PC-3 (cell line): Measurements from ENCODE around the gene DNM2. TPM values are rescaled to one million over a fixed set of nuclear protein-coding genes. Genes with fewer than 3 reads are reported as not detected.

Source experiments
- ATAC-seq: fragments of 200-7000 bp; cut with Tn5 transposase; 2 replicates; pipeline ENCODE4 v1.9.1; 2020; ENCODE audit warnings: mild to moderate bottlenecking, moderate library complexity
- BruUV-seq: library from RNA; stranded (reverse); fragments of 400-500 nt; replicated peaks from 2 replicates; lab custom pipeline; 2021; lab: Mats Ljungman, UMichigan
- CTCF ChIA-PET: fragments of 300-600 bp; sonication (Branson Sonifier 250); formaldehyde crosslinking; loops from one replicate; lab custom pipeline; 2022; ENCODE audit warnings: antibody characterized with exemption; lab: Charles Lee
- POLR2A ChIA-PET: fragments of 300-600 bp; sonication (Branson Sonifier 250); formaldehyde crosslinking; loops from one replicate; lab custom pipeline; 2022; ENCODE audit warnings: antibody characterized with exemption; ENCODE audit not compliant: unreplicated experiment; lab: Charles Lee
- DNase-seq: peaks from one replicate; pipeline ENCODE4 v3.0.0-alpha.2; 2015
- H2AFZ ChIP-seq: fragments of 300-600 bp; sonication (generic); 2 replicates; pipeline ENCODE4 v1.6.0; 2016; ENCODE audit warnings: antibody characterized with exemption, low read length
- H3F3A ChIP-seq: fragments of 300-600 bp; sonication (generic); one replicate; pipeline ENCODE4 v1.6.0; 2017; ENCODE audit warnings: antibody characterized with exemption, low read length, control low read depth, mild to moderate bottlenecking; ENCODE audit not compliant: unreplicated experiment
- H3K27ac ChIP-seq: fragments of 300-600 bp; sonication (generic); 2 replicates; pipeline ENCODE4 v1.5.1; 2016; ENCODE audit warnings: mild to moderate bottlenecking, low read length
- H3K27me3 ChIP-seq: fragments of 300-600 bp; sonication (generic); 2 replicates; pipeline ENCODE4 v1.6.1; 2016; ENCODE audit warnings: low read length, mixed read lengths
- H3K36me3 ChIP-seq: fragments of 300-600 bp; sonication (generic); 2 replicates; pipeline ENCODE4 v1.6.1; 2016; ENCODE audit warnings: low read depth, mixed run types, low read length, mixed read lengths
- H3K4me1 ChIP-seq: fragments of 300-600 bp; sonication (generic); 2 replicates; pipeline ENCODE4 v1.5.1; 2016; ENCODE audit warnings: low read length; ENCODE audit not compliant: insufficient read depth
- H3K4me2 ChIP-seq: fragments of 300-600 bp; sonication (generic); 2 replicates; pipeline ENCODE4 v1.6.0; 2016; ENCODE audit warnings: low read length
- H3K4me3 ChIP-seq: fragments of 300-600 bp; sonication (generic); 2 replicates; pipeline ENCODE4 v1.5.1; 2016; ENCODE audit warnings: mild to moderate bottlenecking, low read length, mixed read lengths
- H3K79me2 ChIP-seq: fragments of 300-600 bp; sonication (generic); 2 replicates; pipeline ENCODE4 v1.6.1; 2017; ENCODE audit warnings: low read length, mixed read lengths
- H3K9ac ChIP-seq: fragments of 300-600 bp; sonication (generic); 2 replicates; pipeline ENCODE4 v1.6.0; 2016; ENCODE audit warnings: mild to moderate bottlenecking, low read length
- H3K9me2 ChIP-seq: fragments of 300-600 bp; sonication (generic); replicated peaks from 2 replicates; pipeline ENCODE4 v1.6.1; 2016; ENCODE audit warnings: mixed run types, low read length, mixed read lengths
- H3K9me3 ChIP-seq: fragments of 300-600 bp; sonication (generic); 2 replicates; pipeline ENCODE4 v1.6.1; 2016; ENCODE audit warnings: low read length, mixed read lengths
- H4K20me1 ChIP-seq: fragments of 300-600 bp; sonication (generic); 2 replicates; pipeline ENCODE4 v1.6.1; 2016; ENCODE audit warnings: low read length, mixed read lengths
- EZH2 ChIP-seq: fragments of 300-600 bp; sonication (generic); IDR thresholded peaks from one replicate; pipeline ENCODE4 v1.6.1; 2017; ENCODE audit warnings: antibody characterized with exemption, mild to moderate bottlenecking, low read length; ENCODE audit not compliant: unreplicated experiment
- EZH2phosphoT487 ChIP-seq: fragments of 300-600 bp; sonication (generic); IDR thresholded peaks from 2 replicates; pipeline ENCODE4 v1.6.1; 2018; ENCODE audit warnings: mild to moderate bottlenecking, antibody characterized with exemption, low read length, borderline replicate concordance
- intact Hi-C: fragments of 100-400 bp; cut with micrococcal nuclease; formaldehyde crosslinking; loops from 2 replicates; pipeline ENCODE4 v1.9.0; 2023
- total RNA-seq: library from RNA; depleted of rRNA; stranded (reverse); fragments of >200 nt; gene quantifications from 2 replicates; pipeline ENCODE4 v1.2.3, GENCODE V29; 2014
- TF ChIP-seq, protein P1 (sequence below): fragments of 300-600 bp; sonication (generic); conservative IDR thresholded peaks from 2 replicates; pipeline ENCODE4 v1.5.1; 2017; ENCODE audit warnings: antibody characterized with exemption, low read depth, mild to moderate bottlenecking, low read length

The DNM2 gene
- total RNA-seq, 1 experiment from 2014 or later = 150 TPM

DNA sequence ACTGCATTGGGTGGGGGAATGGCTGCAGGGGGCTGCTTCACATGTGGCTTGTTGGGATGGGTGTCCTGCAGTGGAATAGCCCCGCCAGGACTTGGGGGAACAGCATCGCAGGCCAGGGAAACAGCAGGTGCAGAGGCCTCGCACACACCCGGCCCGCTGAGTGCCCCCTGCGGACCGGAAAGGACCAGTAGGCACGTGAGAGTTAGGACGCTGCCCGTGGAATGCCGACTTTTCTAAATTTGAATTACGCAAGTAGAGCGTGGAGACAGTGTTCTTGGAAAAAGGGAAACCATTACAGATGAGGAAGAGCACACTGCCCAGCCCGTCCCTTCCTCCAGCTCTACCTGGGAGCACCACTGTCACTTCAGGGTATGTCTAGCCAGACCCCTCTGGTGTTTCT lies 11.5 kb downstream of the DNM2 start:
- H3F3A ChIP-seq = no peaks in the 10 kb centered on the region
- no peaks in the 10 kb centered on the region for H3K27me3 ChIP-seq
- peaks cover 97% of the 10 kb centered on the region for H3K79me2 ChIP-seq
- no peak overlapping the region for H3K27ac ChIP-seq
- BruUV-seq = no TSS peak
- TF ChIP-seq EZH2 = no peak
- no peak for TF ChIP-seq EZH2phosphoT487
- TF ChIP-seq, protein P1, sequence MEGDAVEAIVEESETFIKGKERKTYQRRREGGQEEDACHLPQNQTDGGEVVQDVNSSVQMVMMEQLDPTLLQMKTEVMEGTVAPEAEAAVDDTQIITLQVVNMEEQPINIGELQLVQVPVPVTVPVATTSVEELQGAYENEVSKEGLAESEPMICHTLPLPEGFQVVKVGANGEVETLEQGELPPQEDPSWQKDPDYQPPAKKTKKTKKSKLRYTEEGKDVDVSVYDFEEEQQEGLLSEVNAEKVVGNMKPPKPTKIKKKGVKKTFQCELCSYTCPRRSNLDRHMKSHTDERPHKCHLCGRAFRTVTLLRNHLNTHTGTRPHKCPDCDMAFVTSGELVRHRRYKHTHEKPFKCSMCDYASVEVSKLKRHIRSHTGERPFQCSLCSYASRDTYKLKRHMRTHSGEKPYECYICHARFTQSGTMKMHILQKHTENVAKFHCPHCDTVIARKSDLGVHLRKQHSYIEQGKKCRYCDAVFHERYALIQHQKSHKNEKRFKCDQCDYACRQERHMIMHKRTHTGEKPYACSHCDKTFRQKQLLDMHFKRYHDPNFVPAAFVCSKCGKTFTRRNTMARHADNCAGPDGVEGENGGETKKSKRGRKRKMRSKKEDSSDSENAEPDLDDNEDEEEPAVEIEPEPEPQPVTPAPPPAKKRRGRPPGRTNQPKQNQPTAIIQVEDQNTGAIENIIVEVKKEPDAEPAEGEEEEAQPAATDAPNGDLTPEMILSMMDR = no peak
- ATAC-seq = no peak
- H3K9me3 ChIP-seq = no peaks in the 10 kb centered on the region
- H3K4me3 ChIP-seq = no peak overlapping the region
- H3K36me3 ChIP-seq = no peaks in the 10 kb centered on the region
- intact Hi-C loops = no loop called here
- CTCF ChIA-PET = no interaction called here
- no peaks in the 10 kb centered on the region for H3K9me2 ChIP-seq
- POLR2A ChIA-PET = no interaction called here
- H3K4me1 ChIP-seq = no peaks in the 10 kb centered on the region
- H3K4me2 ChIP-seq = no peak overlapping the region
- H2AFZ ChIP-seq = no peak overlapping the region
- no peak for DNase-seq
- H4K20me1 ChIP-seq = peaks cover 35% of the 10 kb centered on the region; the same call in 1 of the 2 replicates
- H3K9ac ChIP-seq = no peak overlapping the region

DNA sequence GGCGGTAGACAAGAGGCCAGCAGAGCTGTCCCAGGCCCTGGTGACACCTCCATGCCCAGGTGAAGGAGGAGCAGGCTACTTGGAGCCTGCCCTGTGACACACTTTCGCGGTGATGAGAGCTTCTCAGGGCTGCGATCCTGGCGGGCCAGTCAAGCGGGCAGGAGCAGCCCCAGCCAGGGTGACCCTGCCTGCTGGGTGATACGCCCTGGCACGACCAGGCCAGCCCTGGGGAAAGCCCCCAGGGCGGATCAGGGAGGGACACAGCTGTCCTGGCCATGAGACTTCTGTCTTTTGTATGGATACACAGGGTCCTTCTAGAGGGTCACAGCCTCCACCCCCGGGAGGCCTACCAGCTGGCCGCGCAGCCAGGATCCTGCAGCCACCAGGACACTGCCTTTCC lies 13.1 kb downstream of the DNM2 start:
- no peak for DNase-seq
- Histone ChIP-seq H3K27ac (no peak overlapping the region), H2AFZ (no peak overlapping the region), H3K36me3 (no peaks in the 10 kb centered on the region), H3K9me3 (no peaks in the 10 kb centered on the region), H3K9me2 (no peaks in the 10 kb centered on the region), H3K4me1 (no peaks in the 10 kb centered on the region), H3K27me3 (no peaks in the 10 kb centered on the region), H3F3A (no peaks in the 10 kb centered on the region), H3K4me2 (no peak overlapping the region), H3K9ac (no peak overlapping the region), H3K4me3 (no peak overlapping the region), H3K79me2 (peaks cover 97% of the 10 kb centered on the region), H4K20me1 (peaks cover 35% of the 10 kb centered on the region; the same call in 1 of the 2 replicates)
- BruUV-seq = no TSS peak
- no peak for ATAC-seq
- POLR2A ChIA-PET = no interaction called here
- CTCF ChIA-PET = no interaction called here
- no peak for TF ChIP-seq EZH2
- TF ChIP-seq EZH2phosphoT487 = no peak
- TF ChIP-seq, protein P1 = no peak
- intact Hi-C loops = no loop called here

DNA sequence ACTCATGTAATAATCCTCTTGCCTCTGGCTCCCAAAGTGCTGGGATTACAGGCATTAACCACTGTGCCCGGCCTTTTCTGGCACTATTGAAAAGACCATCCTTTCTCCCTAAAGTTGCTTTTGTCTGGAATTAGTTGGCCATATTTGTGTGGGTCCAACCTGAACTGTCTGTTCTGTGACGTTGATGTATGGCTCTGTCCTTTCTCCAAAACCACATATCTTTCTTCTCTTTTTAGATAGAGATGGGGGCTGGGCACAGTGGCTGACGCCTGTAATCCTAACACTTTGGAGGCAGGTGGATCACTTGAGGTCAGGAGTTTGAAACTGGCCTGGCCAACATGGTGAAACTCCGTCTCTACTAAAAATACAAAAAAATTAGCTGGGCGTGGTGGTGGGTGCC lies 17.9 kb downstream of the DNM2 start:
- TF ChIP-seq EZH2phosphoT487 (no peak), EZH2 (no peak)
- TF ChIP-seq, protein P1 = no peak
- no peaks in the 10 kb centered on the region for H3K36me3 ChIP-seq
- H2AFZ ChIP-seq = no peak overlapping the region
- no peaks in the 10 kb centered on the region for H3F3A ChIP-seq
- H3K79me2 ChIP-seq = peaks cover 95% of the 10 kb centered on the region
- no TSS peak for BruUV-seq
- ChIA-PET CTCF (no interaction called here), POLR2A (no interaction called here)
- H3K4me2 ChIP-seq = no peak overlapping the region
- H3K27ac ChIP-seq = no peak overlapping the region
- no peak overlapping the region for H3K4me3 ChIP-seq
- no peak overlapping the region for H3K9ac ChIP-seq
- no peak for ATAC-seq
- peaks cover 14% of the 10 kb centered on the region; the same call in 1 of the 2 replicates for H4K20me1 ChIP-seq
- no peak for DNase-seq
- no peaks in the 10 kb centered on the region for H3K9me2 ChIP-seq
- intact Hi-C loops = no loop called here
- H3K4me1 ChIP-seq = peaks cover 4% of the 10 kb centered on the region; the same call in 1 of the 2 replicates
- H3K9me3 ChIP-seq = no peaks in the 10 kb centered on the region
- no peaks in the 10 kb centered on the region for H3K27me3 ChIP-seq
